A549 (cell line): Measurements from ENCODE around the gene HERPUD2.

Experiments
- ELK1 ChIP-seq: fragments of 150-350 bp; IDR thresholded peaks from 2 replicates; pipeline ENCODE4 v1.6.1; 2014; ENCODE audit warnings: low read depth, mild to moderate bottlenecking, low read length
- HDAC2 ChIP-seq: fragments of 200-600 bp; sonication (generic); IDR thresholded peaks from 2 replicates; pipeline ENCODE4 v1.6.1; 2016
- MAZ ChIP-seq: fragments of 150-350 bp; IDR thresholded peaks from 2 replicates; pipeline ENCODE4 v1.6.1; 2014; ENCODE audit warnings: antibody characterized with exemption, low read depth, low read length, borderline replicate concordance
- POLR2A ChIP-seq: IDR thresholded peaks from 2 replicates; pipeline ENCODE4 v1.6.1; 2012; ENCODE audit warnings: mild to moderate bottlenecking, low read length
- RAD21 ChIP-seq, 2 experiments: fragments of >200 bp in 1 of 2; sonication (Bioruptor Twin) in 1 of 2; formaldehyde crosslinking in 1 of 2; IDR thresholded peaks in 1 of 2; conservative IDR thresholded peaks in 1 of 2; 2 replicates in 1 of 2; 3 replicates in 1 of 2; pipeline ENCODE4 v1.6.1; 2012 to 2018; ENCODE audit warnings: inconsistent platforms in 1 of 2

- TF ChIP-seq MAZ (no peak), POLR2A (no peak), RAD21 (conservative IDR thresholded peaks at IDR 0.05 in 1 of 2, IDR thresholded peaks at IDR 0.05 in 1 of 2) (no peak), HDAC2 (no peak), ELK1 (no peak)
Observed at GRCh38 chr7:35670856-35671569, 23.9 kb downstream of the HERPUD2 start.
